NT2/D1 (cell line): ENCODE data around the gene ITGB6.

Source experiments
- YY1 ChIP-seq: IDR thresholded peaks from 2 replicates; pipeline ENCODE4 v1.6.1; 2011; ENCODE audit not compliant: insufficient read length, insufficient read depth
- ZNF274 ChIP-seq: IDR thresholded peaks from 2 replicates; pipeline ENCODE4 v1.6.1; 2011; ENCODE audit warnings: mild to moderate bottlenecking, low read depth, low read length

- TF ChIP-seq ZNF274 (no peak), YY1 (no peak)
Measured at GRCh38 chr2:160053946-160054345, 146.1 kb downstream of the ITGB6 start.
